Right lobe of liver (tissue), 6 donors: Measurements from ENCODE around the gene CCSER1. TPM values are rescaled to one million over a fixed set of nuclear protein-coding genes. Genes with fewer than 3 reads are reported as not detected.

ENCODE experiments used
- ATAC-seq, 4 donors: fragments of 200-7000 bp; cut with Tn5 transposase; one replicate each; pipeline ENCODE4 v1.9.1; 2020; ENCODE audit warnings: mild to moderate bottlenecking in 4 of 4, moderate library complexity in 4 of 4
- DNase-seq, 3 donors: peaks; one replicate each; pipeline ENCODE4 v3.0.0-alpha.2; 2020
- H3K27ac ChIP-seq, 3 donors: fragments of 200-600 bp; one replicate each; pipeline ENCODE4 v1.8.0; 2022
- H3K27me3 ChIP-seq, 2 donors: fragments of 200-600 bp; one replicate each; pipeline ENCODE4 v1.8.0; 2022
- H3K36me3 ChIP-seq, 4 donors: fragments of 200-600 bp; sonication (generic) in 1 of 4; one replicate each; pipeline versions ENCODE4 v1.5.1 to v1.8.0; 2017 to 2022; ENCODE audit warnings: control low read depth in 1 of 4
- H3K4me1 ChIP-seq, 4 donors: fragments of 200-600 bp; sonication (generic) in 1 of 4; one replicate each; pipeline versions ENCODE4 v1.5.1 to v1.8.0; 2017 to 2022; ENCODE audit warnings: control low read depth in 1 of 4
- H3K4me3 ChIP-seq, 3 donors: fragments of 200-600 bp; one replicate each; pipeline ENCODE4 v1.8.0; 2022
- H3K9me3 ChIP-seq, 4 donors: fragments of 200-600 bp; sonication (generic) in 1 of 4; one replicate each; pipeline versions ENCODE4 v1.5.1 to v1.8.0; 2017 to 2022; ENCODE audit warnings: control low read depth in 1 of 4
- CTCF ChIP-seq, 4 donors: fragments of 200-600 bp in 3 of 4; fragments of 450-650 bp in 1 of 4; IDR thresholded peaks; one replicate each; pipeline versions ENCODE4 v1.5.1 to v1.8.0; 2016 to 2022; ENCODE audit warnings: antibody characterized with exemption in 4 of 4, mild to moderate bottlenecking in 2 of 4
- POLR2A ChIP-seq: fragments of 450-650 bp; IDR thresholded peaks from one replicate; pipeline ENCODE4 v1.6.1; 2017; ENCODE audit warnings: antibody characterized with exemption, mild to moderate bottlenecking
- WGBS: methylation state at CpG from one replicate; pipeline ENCODE4 v1.1.6; 2018; ENCODE audit warnings: low coverage, low lambda C conversion rate; ENCODE audit not compliant: insufficient coverage; ENCODE audit errors: missing lambda C conversion rate; 5-methylcytosine and 5-hydroxymethylcytosine counted together
- intact Hi-C, 2 donors: fragments of 100-400 bp; cut with DNase I; formaldehyde crosslinking; loops; one replicate each; pipeline versions ENCODE4 v1.11.2 to v1.14.1; 2022
- total RNA-seq, 6 experiments: library from RNA; depleted of rRNA in 2 of 6; stranded (reverse); fragments of >200 nt in 2 of 6; fragmentation: NEBNext Ultra II Directional in 3 of 6; extraction: Animal tissue kit (Norgen Biotek cat#: 25700) in 3 of 6; gene quantifications; one replicate each; pipeline versions ENCODE4 v1.1.0 to v1.2.4, GENCODE V29; 2016 to 2023
- donor health status: DM: no; HTN: yes; CAD: no.
- donor health status: DM: no; HTN: no; CAD: no.
- donor health status: DM: no; HTN: no; CAD: no.
- donor health status: DM: no; HTN: yes; CAD: no.
- donor health status: DM: no; HTN: yes; CAD: no.

Gene CCSER1
- total RNA-seq, 6 experiments from 2014 or later: 0.15 to 1.00 (median 0.65) TPM

GRCh38 chr4:90237751-90238530 is 110.7 kb downstream of the CCSER1 start:
- H3K4me1 ChIP-seq: no peaks in the 10 kb centered on the region
- ATAC-seq (no peak), DNase-seq (no peak)
- H3K27me3 ChIP-seq: no peaks in the 10 kb centered on the region
- H3K27ac ChIP-seq: no peak overlapping the region
- WGBS: 52% methylated on average over 4 of the region's 4 CpGs
- TF ChIP-seq POLR2A: no peak
- no peak for TF ChIP-seq CTCF (IDR thresholded peaks at IDR 0.05)
- no peaks in the 10 kb centered on the region for H3K9me3 ChIP-seq
- no peak overlapping the region for H3K4me3 ChIP-seq
- intact Hi-C loops: no loop called here
- H3K36me3 ChIP-seq: no peaks in the 10 kb centered on the region

- Histone ChIP-seq H3K4me3 (no peak overlapping the region), H3K27ac (no peak overlapping the region), H3K4me1 (no peaks in the 10 kb centered on the region), H3K9me3 (no peaks in the 10 kb centered on the region), H3K36me3 (no peaks in the 10 kb centered on the region), H3K27me3 (no peaks in the 10 kb centered on the region)
- DNase-seq (no peak), ATAC-seq (no peak)
- intact Hi-C loops: no loop called here
- WGBS: no CpG with 5 or more reads among the region's 1 CpG
- TF ChIP-seq POLR2A (no peak), CTCF (IDR thresholded peaks at IDR 0.05) (no peak)
Measured at GRCh38 chr4:90240333-90240732, 113.1 kb downstream of the CCSER1 start.

GRCh38 chr4:90241008-90241407 is 113.8 kb downstream of the CCSER1 start:
- no peaks in the 10 kb centered on the region for H3K4me1 ChIP-seq
- H3K36me3 ChIP-seq: no peaks in the 10 kb centered on the region
- H3K9me3 ChIP-seq: no peaks in the 10 kb centered on the region
- intact Hi-C loops: no loop called here
- ATAC-seq (no peak), DNase-seq (no peak)
- no peak overlapping the region for H3K27ac ChIP-seq
- 83% methylated on average over 3 of the region's 3 CpGs for WGBS
- no peaks in the 10 kb centered on the region for H3K27me3 ChIP-seq
- no peak for TF ChIP-seq CTCF (IDR thresholded peaks at IDR 0.05)
- no peak for TF ChIP-seq POLR2A
- H3K4me3 ChIP-seq: no peak overlapping the region

GRCh38 chr4:90245837-90246236 is 118.6 kb downstream of the CCSER1 start:
- H3K27me3 ChIP-seq: no peaks in the 10 kb centered on the region
- TF ChIP-seq POLR2A (no peak), CTCF (IDR thresholded peaks at IDR 0.05) (no peak)
- no peaks in the 10 kb centered on the region for H3K9me3 ChIP-seq
- WGBS: 28% methylated on average over 1 of the region's 1 CpG
- intact Hi-C loops: no loop called here
- DNase-seq (no peak), ATAC-seq (no peak)
- no peak overlapping the region for H3K27ac ChIP-seq
- H3K4me3 ChIP-seq: no peak overlapping the region
- H3K36me3 ChIP-seq: no peaks in the 10 kb centered on the region
- no peaks in the 10 kb centered on the region for H3K4me1 ChIP-seq
